Measurements from ENCODE around the gene PGA5.
"Not testable (repeated sequence)": the region's sequence is repeated elsewhere in the genome, so short reads cannot be mapped to it uniquely, and the experiment has no call there.

Gene PGA5

DNA sequence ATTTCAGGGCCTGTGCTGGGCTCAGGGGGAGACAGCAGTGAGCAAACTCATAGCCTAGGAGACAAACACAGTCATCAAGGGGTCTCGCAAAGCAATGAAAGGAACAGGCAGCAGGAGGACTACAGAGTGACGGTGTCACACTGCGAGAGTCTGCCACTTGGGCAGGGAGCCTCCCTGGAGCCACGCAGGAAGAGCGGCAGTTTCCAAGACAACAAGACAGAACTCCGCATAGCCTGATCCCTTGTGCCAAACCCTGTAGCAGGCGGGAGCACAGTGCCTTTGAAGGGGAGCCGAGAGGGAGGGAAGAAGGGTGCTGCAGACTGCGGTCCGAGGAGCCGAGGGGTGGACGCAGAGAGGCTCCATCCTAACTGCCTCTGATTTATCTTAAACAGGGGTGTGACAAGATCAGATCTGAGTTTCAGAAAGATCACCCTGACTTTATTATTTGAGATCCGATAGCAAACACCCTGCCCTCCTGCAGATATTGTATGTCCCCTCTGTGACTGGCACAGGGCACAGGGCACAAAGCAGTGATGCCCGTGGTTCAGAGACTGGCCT lies 36.4 kb upstream of the PGA5 start:
- DNase-seq; H3K9me3 ChIP-seq (ENCODE audit: control insufficient read depth, low read length); H3K4me1 ChIP-seq (ENCODE audit: control insufficient read depth, insufficient read depth, low read length, poor library complexity, severe bottlenecking); H3K27me3 ChIP-seq (replicated peaks; ENCODE audit: control insufficient read depth, insufficient read depth, low read length, poor library complexity, severe bottlenecking); H3K36me3 ChIP-seq (ENCODE audit: control insufficient read depth, insufficient read depth, low read length); H3K4me3 ChIP-seq (ENCODE audit: insufficient read depth, low read depth, low read length, poor library complexity, severe bottlenecking); H3K27ac ChIP-seq (ENCODE audit: insufficient read depth, low read length, poor library complexity, severe bottlenecking): not testable (repeated sequence)

DNA sequence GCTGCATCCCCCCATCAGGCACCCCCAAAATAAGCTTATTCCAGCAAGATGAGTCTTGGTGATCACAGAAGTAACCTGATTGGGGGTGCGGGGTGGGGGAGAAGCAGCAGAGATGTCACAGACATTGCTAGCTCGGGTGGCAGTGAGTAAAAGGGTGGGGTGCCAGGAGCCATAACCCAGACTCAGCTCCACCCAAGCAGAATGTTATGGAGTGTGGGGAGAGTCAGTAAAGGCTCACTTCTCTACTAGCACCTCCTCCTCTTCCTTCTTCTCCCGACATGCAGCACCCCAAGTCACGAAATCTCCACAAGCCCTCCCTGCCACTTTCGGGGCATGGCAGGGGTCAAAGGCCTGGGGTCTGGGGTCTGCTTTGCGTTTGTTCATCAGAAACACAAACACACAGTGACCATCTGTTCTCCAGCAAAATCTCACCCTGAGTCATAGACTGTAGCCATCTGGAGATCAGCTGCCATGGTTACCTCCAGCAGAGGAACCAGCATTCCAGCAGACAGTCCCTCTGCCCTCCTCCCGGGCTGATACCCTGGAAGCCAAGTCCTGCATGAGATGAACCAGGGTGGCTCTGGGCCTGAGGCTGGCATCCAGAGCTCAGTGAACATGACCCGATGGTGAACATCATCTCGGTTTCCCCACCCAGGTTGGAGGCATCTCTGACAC lies 33.2 kb upstream of the PGA5 start:
- H3K9me3 ChIP-seq (ENCODE audit: control insufficient read depth, low read length); H3K27me3 ChIP-seq (replicated peaks; ENCODE audit: control insufficient read depth, insufficient read depth, low read length, poor library complexity, severe bottlenecking); H3K4me3 ChIP-seq (ENCODE audit: insufficient read depth, low read depth, low read length, poor library complexity, severe bottlenecking); H3K4me1 ChIP-seq (ENCODE audit: control insufficient read depth, insufficient read depth, low read length, poor library complexity, severe bottlenecking); H3K36me3 ChIP-seq (ENCODE audit: control insufficient read depth, insufficient read depth, low read length); H3K27ac ChIP-seq (ENCODE audit: insufficient read depth, low read length, poor library complexity, severe bottlenecking); DNase-seq: not testable (repeated sequence)

DNA sequence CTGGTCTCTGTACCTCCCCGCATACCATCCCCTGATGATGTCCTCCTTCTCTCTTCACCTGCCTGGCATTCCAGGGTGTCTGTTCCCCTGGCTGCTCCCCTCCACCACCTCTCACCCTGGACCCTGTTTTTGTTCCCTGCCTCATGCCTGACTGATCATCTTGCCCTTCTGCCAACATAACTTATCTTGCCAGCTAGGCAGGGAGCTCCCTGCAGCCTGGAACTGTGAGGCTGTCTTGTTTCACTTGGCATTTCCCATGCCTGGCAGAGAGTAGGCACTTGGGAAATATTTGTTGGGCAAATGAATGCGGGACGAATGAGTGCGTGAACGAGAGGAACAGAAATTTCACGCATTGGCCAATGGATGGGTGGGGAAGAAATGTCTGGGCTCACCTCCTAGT lies 30.3 kb upstream of the PGA5 start:
- DNase-seq; H3K4me1 ChIP-seq (ENCODE audit: control insufficient read depth, insufficient read depth, low read length, poor library complexity, severe bottlenecking); H3K9me3 ChIP-seq (ENCODE audit: control insufficient read depth, low read length); H3K27me3 ChIP-seq (replicated peaks; ENCODE audit: control insufficient read depth, insufficient read depth, low read length, poor library complexity, severe bottlenecking); H3K36me3 ChIP-seq (ENCODE audit: control insufficient read depth, insufficient read depth, low read length); H3K27ac ChIP-seq (ENCODE audit: insufficient read depth, low read length, poor library complexity, severe bottlenecking); H3K4me3 ChIP-seq (ENCODE audit: insufficient read depth, low read depth, low read length, poor library complexity, severe bottlenecking): not testable (repeated sequence)

DNA sequence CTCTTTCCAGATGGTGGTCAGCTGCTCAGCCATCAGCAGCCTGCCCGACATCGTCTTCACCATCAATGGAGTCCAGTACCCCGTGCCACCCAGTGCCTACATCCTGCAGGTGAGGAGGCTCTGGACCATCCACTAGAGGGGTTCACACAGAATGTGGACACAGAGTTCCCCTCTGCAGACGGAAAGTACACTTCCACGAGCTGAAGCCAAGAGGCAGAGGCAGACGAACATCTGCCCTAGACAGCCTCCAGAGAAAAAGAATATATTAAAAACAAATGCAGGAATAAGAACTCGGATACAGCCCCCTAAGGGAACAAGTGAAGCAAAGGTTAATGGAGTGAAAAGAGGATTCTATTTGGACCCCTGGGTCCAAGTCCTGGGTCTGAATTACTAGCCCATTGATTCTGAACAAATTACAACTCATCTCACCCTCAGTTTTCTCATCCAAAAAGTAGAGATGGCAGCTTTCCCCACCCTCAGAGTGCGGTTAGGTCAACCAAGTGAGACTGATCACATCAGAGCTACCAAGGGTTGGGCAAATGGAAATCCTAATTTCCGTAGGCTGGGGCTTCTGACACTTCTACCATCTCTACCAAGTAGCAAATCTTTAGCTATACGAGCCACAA lies 29.5 kb upstream of the PGA5 start:
- not testable (repeated sequence) for H3K27me3 ChIP-seq (replicated peaks; ENCODE audit: control insufficient read depth, insufficient read depth, low read length, poor library complexity, severe bottlenecking); H3K9me3 ChIP-seq (ENCODE audit: control insufficient read depth, low read length); H3K4me3 ChIP-seq (ENCODE audit: insufficient read depth, low read depth, low read length, poor library complexity, severe bottlenecking); H3K4me1 ChIP-seq (ENCODE audit: control insufficient read depth, insufficient read depth, low read length, poor library complexity, severe bottlenecking); DNase-seq; H3K27ac ChIP-seq (ENCODE audit: insufficient read depth, low read length, poor library complexity, severe bottlenecking); H3K36me3 ChIP-seq (ENCODE audit: control insufficient read depth, insufficient read depth, low read length)

DNA sequence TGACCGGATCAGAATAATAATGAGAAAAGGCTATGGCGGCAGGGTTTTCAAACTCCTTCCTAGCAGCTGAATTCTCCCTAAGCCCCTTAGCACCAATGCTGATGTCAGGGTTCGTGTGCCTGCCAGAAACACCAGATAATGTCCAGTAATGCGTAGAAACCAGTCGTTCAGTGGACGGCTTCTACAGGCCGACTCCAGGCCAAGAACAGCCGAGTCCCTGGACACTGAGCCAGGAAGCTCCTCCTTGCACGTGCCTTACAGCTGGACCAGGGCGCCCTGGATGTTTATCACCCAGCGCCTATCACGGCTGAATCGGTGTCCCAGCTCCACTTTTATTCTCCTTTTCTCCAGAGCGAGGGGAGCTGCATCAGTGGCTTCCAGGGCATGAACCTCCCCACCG lies 28.8 kb upstream of the PGA5 start:
- not testable (repeated sequence) for H3K36me3 ChIP-seq (ENCODE audit: control insufficient read depth, insufficient read depth, low read length); H3K4me1 ChIP-seq (ENCODE audit: control insufficient read depth, insufficient read depth, low read length, poor library complexity, severe bottlenecking); H3K27ac ChIP-seq (ENCODE audit: insufficient read depth, low read length, poor library complexity, severe bottlenecking); H3K27me3 ChIP-seq (replicated peaks; ENCODE audit: control insufficient read depth, insufficient read depth, low read length, poor library complexity, severe bottlenecking); DNase-seq; H3K9me3 ChIP-seq (ENCODE audit: control insufficient read depth, low read length); H3K4me3 ChIP-seq (ENCODE audit: insufficient read depth, low read depth, low read length, poor library complexity, severe bottlenecking)

DNA sequence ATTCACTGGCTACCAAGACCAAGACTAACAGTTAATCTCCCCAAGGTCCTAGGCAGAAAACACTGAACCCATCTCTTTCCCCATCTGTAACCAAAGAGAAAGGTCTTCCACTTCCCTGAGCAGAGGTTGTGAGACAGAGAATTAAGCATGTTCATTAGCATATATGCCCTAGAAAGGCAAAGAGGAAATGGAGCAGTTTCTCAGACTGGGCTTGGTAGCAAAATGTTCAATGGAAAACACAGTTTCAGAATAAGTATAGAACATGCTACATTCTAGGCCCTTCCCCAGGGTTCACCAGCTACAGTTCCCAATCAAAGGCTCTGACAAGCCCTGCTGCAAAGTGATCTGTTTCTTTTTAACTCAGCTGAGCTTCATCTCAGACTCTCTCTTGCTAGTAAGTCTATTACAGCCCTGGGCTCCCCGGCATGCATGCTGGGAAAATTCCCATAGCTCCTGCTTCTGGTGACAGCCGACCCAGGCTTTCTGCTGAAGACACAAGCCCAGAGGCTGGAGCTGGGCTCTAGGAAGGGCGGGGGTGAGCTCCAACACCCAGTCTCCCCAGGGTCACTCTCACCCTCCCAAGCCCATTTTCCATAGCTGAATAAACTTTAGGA lies 27.2 kb upstream of the PGA5 start:
- DNase-seq; H3K4me3 ChIP-seq (ENCODE audit: insufficient read depth, low read depth, low read length, poor library complexity, severe bottlenecking); H3K4me1 ChIP-seq (ENCODE audit: control insufficient read depth, insufficient read depth, low read length, poor library complexity, severe bottlenecking); H3K36me3 ChIP-seq (ENCODE audit: control insufficient read depth, insufficient read depth, low read length); H3K27ac ChIP-seq (ENCODE audit: insufficient read depth, low read length, poor library complexity, severe bottlenecking); H3K27me3 ChIP-seq (replicated peaks; ENCODE audit: control insufficient read depth, insufficient read depth, low read length, poor library complexity, severe bottlenecking); H3K9me3 ChIP-seq (ENCODE audit: control insufficient read depth, low read length): not testable (repeated sequence)

DNA sequence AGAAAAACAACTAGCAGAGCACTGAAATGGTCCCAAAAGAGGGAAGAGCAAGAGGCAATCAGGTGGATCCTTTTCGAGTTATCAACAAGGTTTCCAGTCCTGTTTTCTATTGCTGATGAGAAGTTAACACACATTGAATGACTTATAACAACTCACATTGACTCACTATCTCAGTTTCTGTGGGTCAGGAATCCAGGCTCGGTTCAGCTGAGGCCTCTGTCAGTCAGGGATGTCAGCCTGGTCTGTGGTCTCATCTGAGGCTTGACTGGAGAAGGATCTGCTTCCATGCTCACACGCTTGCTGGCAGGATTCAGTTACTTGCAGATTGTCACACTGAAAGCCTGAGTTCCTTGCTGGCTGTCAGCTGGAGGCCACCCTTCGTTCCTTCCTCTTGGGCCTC lies 22.7 kb upstream of the PGA5 start:
- DNase-seq; H3K27me3 ChIP-seq (replicated peaks; ENCODE audit: control insufficient read depth, insufficient read depth, low read length, poor library complexity, severe bottlenecking); H3K36me3 ChIP-seq (ENCODE audit: control insufficient read depth, insufficient read depth, low read length); H3K4me3 ChIP-seq (ENCODE audit: insufficient read depth, low read depth, low read length, poor library complexity, severe bottlenecking); H3K9me3 ChIP-seq (ENCODE audit: control insufficient read depth, low read length); H3K4me1 ChIP-seq (ENCODE audit: control insufficient read depth, insufficient read depth, low read length, poor library complexity, severe bottlenecking); H3K27ac ChIP-seq (ENCODE audit: insufficient read depth, low read length, poor library complexity, severe bottlenecking): not testable (repeated sequence)

DNA sequence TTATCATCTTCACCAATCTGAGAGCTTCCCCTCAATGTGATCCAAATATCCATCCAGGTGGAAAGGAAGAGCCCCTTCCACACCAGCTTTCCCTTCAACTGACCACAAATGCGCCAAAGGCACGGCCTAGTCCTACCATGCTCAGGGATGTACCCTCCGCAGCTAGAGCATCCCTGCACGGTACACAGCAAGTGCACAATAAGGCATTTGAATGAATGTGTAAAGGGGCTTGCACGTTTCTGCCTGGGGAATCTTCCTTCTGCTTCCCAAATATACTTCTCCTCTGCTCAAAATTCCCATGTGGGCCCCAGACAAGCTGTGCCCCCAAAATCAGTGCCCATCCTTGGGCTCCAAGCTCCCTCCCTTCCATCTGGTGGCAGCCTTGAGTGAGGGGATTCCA lies 22.0 kb upstream of the PGA5 start:
- not testable (repeated sequence) for H3K27me3 ChIP-seq (replicated peaks; ENCODE audit: control insufficient read depth, insufficient read depth, low read length, poor library complexity, severe bottlenecking); H3K4me1 ChIP-seq (ENCODE audit: control insufficient read depth, insufficient read depth, low read length, poor library complexity, severe bottlenecking); H3K27ac ChIP-seq (ENCODE audit: insufficient read depth, low read length, poor library complexity, severe bottlenecking); H3K4me3 ChIP-seq (ENCODE audit: insufficient read depth, low read depth, low read length, poor library complexity, severe bottlenecking); DNase-seq; H3K9me3 ChIP-seq (ENCODE audit: control insufficient read depth, low read length); H3K36me3 ChIP-seq (ENCODE audit: control insufficient read depth, insufficient read depth, low read length)

DNA sequence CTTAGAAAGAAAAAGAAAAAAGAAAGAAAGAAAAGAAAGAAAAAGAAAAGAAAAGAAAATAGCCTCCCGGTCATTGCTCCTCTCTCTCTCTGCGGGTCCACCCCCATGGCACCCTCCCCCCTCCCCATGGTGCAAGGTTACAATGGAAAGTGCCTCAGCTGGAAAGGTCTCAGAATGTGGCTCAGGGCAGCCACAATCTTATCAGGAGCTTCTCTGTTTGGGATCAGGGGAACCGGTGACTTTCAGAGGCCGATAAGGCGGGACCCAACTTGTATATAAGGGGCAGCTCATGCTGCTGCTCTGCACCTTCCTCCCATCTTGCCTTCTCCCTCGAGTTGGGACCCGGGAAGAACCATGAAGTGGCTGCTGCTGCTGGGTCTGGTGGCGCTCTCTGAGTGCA lies 18.9 kb upstream of the PGA5 start, which contains the start of gene PGA4:
PGA4 (plus strand) TSS at position 301 of the 400 bp plus-strand sequence; CDS start at position 355, 54 bp downstream.
- H3K36me3 ChIP-seq (ENCODE audit: control insufficient read depth, insufficient read depth, low read length); H3K27ac ChIP-seq (ENCODE audit: insufficient read depth, low read length, poor library complexity, severe bottlenecking); H3K4me1 ChIP-seq (ENCODE audit: control insufficient read depth, insufficient read depth, low read length, poor library complexity, severe bottlenecking); DNase-seq; H3K9me3 ChIP-seq (ENCODE audit: control insufficient read depth, low read length); H3K27me3 ChIP-seq (replicated peaks; ENCODE audit: control insufficient read depth, insufficient read depth, low read length, poor library complexity, severe bottlenecking); H3K4me3 ChIP-seq (ENCODE audit: insufficient read depth, low read depth, low read length, poor library complexity, severe bottlenecking): not testable (repeated sequence)

DNA sequence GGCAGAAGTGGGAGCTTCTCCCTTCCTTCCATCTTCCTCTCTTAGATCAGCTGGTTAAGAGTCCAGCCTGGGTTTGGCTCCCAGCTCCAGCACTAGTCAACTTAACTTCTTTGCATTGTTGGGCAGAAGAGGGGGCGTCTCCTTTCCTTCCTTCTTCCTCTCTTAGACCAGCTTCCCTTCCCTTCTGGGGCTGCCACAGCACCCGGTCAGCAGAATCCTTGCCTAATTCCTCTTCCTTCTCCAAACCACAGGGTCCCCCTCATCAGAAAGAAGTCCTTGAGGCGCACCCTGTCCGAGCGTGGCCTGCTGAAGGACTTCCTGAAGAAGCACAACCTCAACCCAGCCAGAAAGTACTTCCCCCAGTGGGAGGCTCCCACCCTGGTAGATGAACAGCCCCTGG lies 18.3 kb upstream of the PGA5 start:
- H3K27me3 ChIP-seq (replicated peaks; ENCODE audit: control insufficient read depth, insufficient read depth, low read length, poor library complexity, severe bottlenecking); DNase-seq; H3K4me3 ChIP-seq (ENCODE audit: insufficient read depth, low read depth, low read length, poor library complexity, severe bottlenecking); H3K36me3 ChIP-seq (ENCODE audit: control insufficient read depth, insufficient read depth, low read length); H3K27ac ChIP-seq (ENCODE audit: insufficient read depth, low read length, poor library complexity, severe bottlenecking); H3K9me3 ChIP-seq (ENCODE audit: control insufficient read depth, low read length); H3K4me1 ChIP-seq (ENCODE audit: control insufficient read depth, insufficient read depth, low read length, poor library complexity, severe bottlenecking): not testable (repeated sequence)

Measured in effector memory CD4-positive, alpha-beta T cell (primary cell).